HFFc6 (cell line): ENCODE data around the gene DPP6. TPM values are rescaled to one million over a fixed set of nuclear protein-coding genes. Genes with fewer than 3 reads are reported as not detected.

Experiments
- DNase-seq: peaks from one replicate; pipeline ENCODE4 v3.0.0-alpha.2; 2018
- H3K27ac Mint-ChIP-seq: 2 replicates; pipeline ENCODE4 v1.8.0; 2020; ENCODE audit warnings: mild to moderate bottlenecking, mixed read lengths
- H3K27me3 Mint-ChIP-seq: 2 replicates; pipeline ENCODE4 v1.8.0; 2021; ENCODE audit warnings: mild to moderate bottlenecking, moderate library complexity, mixed read lengths; ENCODE audit not compliant: insufficient read depth
- H3K36me3 Mint-ChIP-seq: 2 replicates; pipeline ENCODE4 v1.8.0; 2021; ENCODE audit warnings: low read depth, mixed read lengths
- H3K4me1 Mint-ChIP-seq: 2 replicates; pipeline ENCODE4 v1.8.0; 2020; ENCODE audit warnings: low read depth, mixed read lengths
- H3K4me3 Mint-ChIP-seq: 2 replicates; pipeline ENCODE4 v1.8.0; 2020; ENCODE audit warnings: mild to moderate bottlenecking, moderate library complexity, mixed read lengths
- H3K9me3 Mint-ChIP-seq: 2 replicates; pipeline ENCODE4 v1.8.0; 2020; ENCODE audit warnings: mild to moderate bottlenecking, mixed read lengths
- total RNA-seq, 6 experiments: library from RNA; stranded (reverse); fragmentation: NEBNext Ultra II Directional; extraction: Animal tissue kit (Norgen Biotek cat#: 25700); gene quantifications; 2 replicates in 1 of 6; 3 replicates in 5 of 6; pipeline ENCODE4 v1.2.3, GENCODE V29; 2021
- TF ChIP-seq, protein P1 (sequence below): fragments of 200-600 bp; sonication (generic); IDR thresholded peaks from 2 replicates; pipeline ENCODE4 v1.5.0; 2021; ENCODE audit warnings: antibody characterized with exemption, mild to moderate bottlenecking

Gene DPP6
- total RNA-seq, 6 experiments from 2014 or later = not detected

- H3K27me3 Mint-ChIP-seq = peaks cover 7% of the 10 kb centered on the region
- H3K4me3 Mint-ChIP-seq = no peak overlapping the region
- DNase-seq = no peak
- H3K4me1 Mint-ChIP-seq = no peaks in the 10 kb centered on the region
- H3K36me3 Mint-ChIP-seq = 0 out of 2 replicates have a peak, but pooled peaks cover 4% of the 10 kb centered on the region
- H3K27ac Mint-ChIP-seq = no peak overlapping the region
- peaks cover 38% of the 10 kb centered on the region for H3K9me3 Mint-ChIP-seq
- TF ChIP-seq, protein P1, sequence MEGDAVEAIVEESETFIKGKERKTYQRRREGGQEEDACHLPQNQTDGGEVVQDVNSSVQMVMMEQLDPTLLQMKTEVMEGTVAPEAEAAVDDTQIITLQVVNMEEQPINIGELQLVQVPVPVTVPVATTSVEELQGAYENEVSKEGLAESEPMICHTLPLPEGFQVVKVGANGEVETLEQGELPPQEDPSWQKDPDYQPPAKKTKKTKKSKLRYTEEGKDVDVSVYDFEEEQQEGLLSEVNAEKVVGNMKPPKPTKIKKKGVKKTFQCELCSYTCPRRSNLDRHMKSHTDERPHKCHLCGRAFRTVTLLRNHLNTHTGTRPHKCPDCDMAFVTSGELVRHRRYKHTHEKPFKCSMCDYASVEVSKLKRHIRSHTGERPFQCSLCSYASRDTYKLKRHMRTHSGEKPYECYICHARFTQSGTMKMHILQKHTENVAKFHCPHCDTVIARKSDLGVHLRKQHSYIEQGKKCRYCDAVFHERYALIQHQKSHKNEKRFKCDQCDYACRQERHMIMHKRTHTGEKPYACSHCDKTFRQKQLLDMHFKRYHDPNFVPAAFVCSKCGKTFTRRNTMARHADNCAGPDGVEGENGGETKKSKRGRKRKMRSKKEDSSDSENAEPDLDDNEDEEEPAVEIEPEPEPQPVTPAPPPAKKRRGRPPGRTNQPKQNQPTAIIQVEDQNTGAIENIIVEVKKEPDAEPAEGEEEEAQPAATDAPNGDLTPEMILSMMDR = no peak
Observed at GRCh38 chr7:154841731-154842331, 789.6 kb downstream of the DPP6 start.

- no peaks in the 10 kb centered on the region for H3K4me1 Mint-ChIP-seq
- no peak for DNase-seq
- 0 out of 2 replicates have a peak, but pooled peaks cover 2% of the 10 kb centered on the region for H3K36me3 Mint-ChIP-seq
- no peak overlapping the region for H3K4me3 Mint-ChIP-seq
- peaks cover 7% of the 10 kb centered on the region for H3K27me3 Mint-ChIP-seq
- H3K27ac Mint-ChIP-seq = no peak overlapping the region
- TF ChIP-seq, protein P1 = no peak
- peaks cover 30% of the 10 kb centered on the region for H3K9me3 Mint-ChIP-seq
Observed at GRCh38 chr7:154842591-154842990, 790.4 kb downstream of the DPP6 start.

DNA sequence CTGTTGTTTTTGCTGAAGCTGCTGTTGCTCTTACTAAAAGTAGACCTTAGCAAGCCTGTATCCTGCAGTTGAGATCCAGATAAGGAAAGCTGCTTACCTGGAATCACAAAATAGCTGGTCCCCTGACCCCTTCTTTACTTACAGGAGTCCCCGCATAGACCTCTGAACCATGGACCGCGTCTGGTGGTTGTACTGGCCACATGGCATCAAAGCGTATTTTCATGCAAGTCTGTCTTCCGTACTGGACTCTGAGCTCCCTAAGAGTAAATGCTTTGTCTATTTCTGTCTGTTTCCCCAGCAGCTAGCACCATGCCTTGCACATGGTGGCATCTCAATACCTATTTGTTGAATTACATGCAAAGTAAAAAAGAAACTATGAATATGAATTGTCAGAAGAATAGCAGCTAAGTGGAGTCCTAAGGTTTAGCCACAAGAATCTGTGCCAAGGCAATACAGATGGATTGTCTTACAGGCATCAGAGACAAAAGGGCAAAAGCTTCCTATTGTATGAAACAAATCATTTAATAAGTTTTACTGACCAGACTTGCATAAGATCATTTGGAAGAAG, 791.6 kb downstream of the DPP6 start:
- TF ChIP-seq, protein P1 = no peak
- Mint-ChIP-seq H3K9me3 (peaks cover 26% of the 10 kb centered on the region), H3K27ac (no peak overlapping the region), H3K4me1 (no peaks in the 10 kb centered on the region), H3K36me3 (no peaks in the 10 kb centered on the region), H3K27me3 (peaks cover 7% of the 10 kb centered on the region), H3K4me3 (no peak overlapping the region)
- no peak for DNase-seq

- TF ChIP-seq, protein P1 = no peak
- H3K36me3 Mint-ChIP-seq = no peaks in the 10 kb centered on the region
- no peak for DNase-seq
- no peak overlapping the region for H3K4me3 Mint-ChIP-seq
- H3K27me3 Mint-ChIP-seq = peaks cover 3% of the 10 kb centered on the region
- H3K27ac Mint-ChIP-seq = no peak overlapping the region
- H3K9me3 Mint-ChIP-seq = peaks cover 22% of the 10 kb centered on the region
- no peaks in the 10 kb centered on the region for H3K4me1 Mint-ChIP-seq
Observed at GRCh38 chr7:154844499-154844898, 792.3 kb downstream of the DPP6 start.

- no peaks in the 10 kb centered on the region; the same call in 1 of the 2 replicates for H3K27me3 Mint-ChIP-seq
- no peak overlapping the region for H3K27ac Mint-ChIP-seq
- DNase-seq = no peak
- no peaks in the 10 kb centered on the region for H3K36me3 Mint-ChIP-seq
- H3K4me1 Mint-ChIP-seq = no peaks in the 10 kb centered on the region
- TF ChIP-seq, protein P1 = no peak
- peaks cover 18% of the 10 kb centered on the region for H3K9me3 Mint-ChIP-seq
- no peak overlapping the region for H3K4me3 Mint-ChIP-seq
Observed at GRCh38 chr7:154844955-154845354, 792.8 kb downstream of the DPP6 start.
